C4-2B (cell line): ENCODE results near the gene CPNE7.

Source experiments
- CTCF ChIP-seq: fragments of 450-650 bp; conservative IDR thresholded peaks from 2 replicates; pipeline ENCODE4 v1.5.1; 2017; ENCODE audit warnings: mild to moderate bottlenecking
- ZFX ChIP-seq: fragments of 450-650 bp; IDR thresholded peaks from 2 replicates; pipeline ENCODE4 v1.6.1; 2017

- TF ChIP-seq CTCF = no peak
- no peak for TF ChIP-seq ZFX
Observed at GRCh38 chr16:89541792-89542191, 33.8 kb upstream of the CPNE7 start.
